H4 (cell line): ENCODE results near the gene ZNF227. TPM values are rescaled to one million over a fixed set of nuclear protein-coding genes. Genes with fewer than 3 reads are reported as not detected.
"Not testable (repeated sequence)": the region's sequence is repeated elsewhere in the genome, so short reads cannot be mapped to it uniquely, and the experiment has no call there.

Experiments
- DNase-seq: peaks from one replicate; pipeline ENCODE4 v3.0.0-alpha.2; 2015; ENCODE audit warnings: low spot score
- total RNA-seq: library from RNA; depleted of rRNA; stranded (reverse); fragments of >200 nt; shearing (Covaris generic); gene quantifications from 2 replicates; pipeline ENCODE4 v1.2.3, GENCODE V29; 2014; rRNA removed

ZNF227 gene
- total RNA-seq: 7.5 and 17.9 TPM in 2 replicates

DNA sequence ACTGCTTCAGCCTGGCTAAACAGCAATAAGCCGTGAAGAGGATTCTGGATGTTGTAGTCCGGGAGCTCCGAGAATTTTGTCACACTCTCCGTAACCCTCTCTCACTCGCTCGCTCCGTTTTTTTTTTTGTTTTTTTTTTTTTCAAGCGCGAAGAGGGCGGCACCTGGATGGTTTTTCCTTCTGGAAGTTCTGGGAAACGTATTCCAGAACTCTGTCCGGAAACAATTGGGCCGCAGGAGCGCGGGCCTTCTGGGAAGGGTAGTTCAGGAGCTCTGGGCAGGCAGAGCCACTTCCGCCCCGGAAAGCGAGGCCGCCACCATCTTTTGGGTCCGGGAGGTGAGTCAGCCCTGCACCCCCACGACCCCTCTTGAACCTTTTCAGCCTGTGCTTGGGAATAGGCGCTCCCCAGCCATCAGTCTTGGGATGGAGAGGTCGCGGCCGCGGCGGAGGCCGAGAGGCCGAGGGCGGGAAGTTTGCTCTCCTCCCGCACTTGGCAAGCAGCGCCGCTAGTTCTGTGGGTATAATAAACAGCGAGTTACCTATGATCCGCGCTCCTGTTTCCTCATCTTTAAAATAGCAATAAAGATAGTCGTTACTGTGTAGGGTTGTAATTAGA is at the start of gene ZNF227:
Gene ZNF227, plus strand, starts transcription at position 283 of the 616 bp plus-strand sequence. CDS start 5,261 bp downstream, outside the sequence.
- DNase-seq: peak; percentile 88

DNA sequence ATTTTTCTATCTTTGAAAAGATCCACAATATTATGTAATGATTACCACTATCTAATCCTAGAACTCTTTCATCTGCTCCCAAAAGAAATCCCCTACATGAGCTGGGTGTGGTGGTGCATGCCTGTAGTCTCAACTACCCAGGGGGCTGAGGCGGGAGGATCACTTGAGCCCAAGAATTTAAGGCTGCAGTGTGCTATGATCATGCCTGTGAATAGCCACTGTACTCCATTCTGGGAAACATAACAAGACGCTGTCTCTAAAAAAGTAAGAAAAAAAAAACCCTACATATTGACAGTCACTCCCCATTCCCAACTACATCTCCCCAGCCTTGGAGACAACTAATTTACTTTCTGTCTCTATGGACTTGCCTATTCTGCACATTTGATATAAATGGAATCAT is 48.5 kb upstream of the ZNF227 start:
- no peak for DNase-seq

DNA sequence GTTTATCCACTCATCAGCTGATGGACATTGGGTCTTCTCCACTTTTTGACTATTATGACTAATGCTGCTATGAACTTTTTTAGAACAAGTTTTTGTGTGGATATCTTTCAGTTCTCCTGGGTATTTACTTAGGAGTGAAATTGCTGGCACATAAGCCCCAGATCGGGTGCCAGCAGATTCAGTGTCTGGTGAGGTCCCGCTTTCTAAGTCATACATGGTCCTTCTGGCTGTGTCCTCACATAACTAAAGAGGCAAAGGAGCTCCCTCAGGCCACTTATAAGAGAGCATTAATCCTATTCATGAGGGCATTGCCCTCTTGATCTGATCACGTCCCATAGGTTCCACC is 48.0 kb upstream of the ZNF227 start:
- no peak for DNase-seq

DNA sequence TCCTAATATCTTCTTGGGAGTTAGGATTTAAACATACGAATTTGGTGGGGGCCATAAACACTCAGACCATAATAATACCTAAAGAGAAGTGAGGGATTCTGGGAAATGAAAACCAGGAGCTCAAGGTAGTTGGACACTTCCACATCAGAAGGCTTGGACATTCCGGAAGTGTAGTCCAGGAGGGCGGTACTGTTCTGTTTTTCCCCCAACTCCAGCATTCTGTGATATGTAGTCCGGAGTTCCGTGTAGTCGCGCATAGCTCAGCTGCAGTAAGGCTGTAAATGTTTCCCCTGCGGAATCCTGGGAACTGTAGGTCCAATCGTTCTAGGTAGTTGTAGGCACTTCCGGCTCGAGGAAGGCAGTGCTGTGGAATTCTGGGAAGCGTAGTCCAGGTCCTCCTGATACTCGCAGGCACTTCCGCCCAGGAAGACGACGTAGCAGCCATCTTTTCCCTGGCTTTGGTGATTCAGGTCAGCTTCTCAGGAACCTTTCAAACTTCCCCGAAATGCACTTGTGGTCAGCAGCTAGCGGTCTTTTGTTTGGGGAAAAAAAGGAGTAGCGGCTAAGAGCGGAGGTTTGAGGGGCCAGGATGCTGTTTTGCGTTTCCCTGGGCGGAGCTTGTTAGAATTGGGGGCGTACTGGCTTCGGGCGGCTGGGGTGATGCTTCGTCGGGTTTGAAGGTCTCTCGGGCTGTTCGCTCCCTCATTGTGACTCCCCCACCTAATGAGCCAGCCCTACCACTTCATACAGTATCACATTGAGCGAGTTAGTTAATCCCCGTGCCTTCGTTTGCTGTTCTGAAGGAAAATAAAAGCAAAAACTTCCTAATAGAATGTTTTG is 47.4 kb upstream of the ZNF227 start, which contains the start of gene ZNF226:
Gene ZNF226, plus strand, starts transcription at position 428 of the 840 bp plus-strand sequence. CDS start 4,981 bp downstream, outside the sequence.
- peak; percentile 97 for DNase-seq

DNA sequence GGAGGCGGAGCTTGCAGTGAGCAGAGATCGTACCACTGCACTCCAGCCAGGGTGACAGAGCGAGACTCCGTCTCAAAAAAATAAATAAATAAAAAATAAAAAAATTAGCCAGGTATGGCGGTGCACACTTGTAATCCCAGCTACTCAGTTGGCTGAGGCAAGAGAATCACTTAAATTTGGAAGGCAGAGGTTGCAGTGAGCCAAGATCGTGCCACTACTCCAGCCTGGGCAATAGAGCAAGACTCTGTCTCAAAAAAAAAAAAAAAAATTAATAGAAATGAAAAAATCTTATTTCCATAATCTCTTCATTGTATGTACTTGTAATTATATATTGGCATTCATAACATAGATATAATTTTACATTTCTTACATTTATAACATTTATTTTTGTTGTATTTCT is 41.7 kb upstream of the ZNF227 start:
- DNase-seq: not testable (repeated sequence)

DNA sequence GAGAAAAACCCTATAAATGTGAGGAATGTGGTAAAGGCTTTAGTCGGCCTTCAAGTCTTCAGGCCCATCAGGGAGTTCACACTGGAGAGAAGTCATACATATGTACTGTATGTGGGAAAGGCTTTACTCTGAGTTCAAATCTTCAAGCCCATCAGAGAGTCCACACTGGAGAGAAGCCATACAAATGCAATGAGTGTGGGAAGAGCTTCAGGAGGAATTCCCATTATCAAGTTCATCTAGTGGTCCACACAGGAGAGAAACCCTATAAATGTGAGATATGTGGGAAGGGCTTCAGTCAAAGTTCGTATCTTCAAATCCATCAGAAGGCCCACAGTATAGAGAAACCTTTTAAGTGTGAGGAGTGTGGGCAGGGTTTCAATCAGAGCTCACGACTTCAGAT is 35.7 kb upstream of the ZNF227 start:
- DNase-seq: no peak

DNA sequence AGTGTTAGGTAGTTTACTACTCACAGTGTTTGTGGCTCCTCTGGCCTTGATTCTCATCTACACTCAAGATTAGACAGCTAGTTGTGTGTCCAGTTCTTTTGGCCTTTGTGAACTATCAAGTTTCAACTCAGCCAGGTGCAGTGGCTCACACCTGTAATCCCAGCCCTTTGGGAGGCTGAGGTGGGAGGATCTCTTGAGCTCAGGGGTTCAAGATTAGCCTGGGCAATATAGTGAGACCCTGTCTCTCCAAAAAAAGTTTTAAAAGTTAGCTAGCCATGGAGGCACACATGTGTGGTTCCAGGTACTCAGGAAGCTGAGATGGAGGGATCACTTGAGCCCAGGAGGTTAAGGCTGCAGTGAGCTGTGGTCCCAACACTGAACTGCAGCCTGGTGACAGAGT is 31.4 kb upstream of the ZNF227 start:
- no peak for DNase-seq

DNA sequence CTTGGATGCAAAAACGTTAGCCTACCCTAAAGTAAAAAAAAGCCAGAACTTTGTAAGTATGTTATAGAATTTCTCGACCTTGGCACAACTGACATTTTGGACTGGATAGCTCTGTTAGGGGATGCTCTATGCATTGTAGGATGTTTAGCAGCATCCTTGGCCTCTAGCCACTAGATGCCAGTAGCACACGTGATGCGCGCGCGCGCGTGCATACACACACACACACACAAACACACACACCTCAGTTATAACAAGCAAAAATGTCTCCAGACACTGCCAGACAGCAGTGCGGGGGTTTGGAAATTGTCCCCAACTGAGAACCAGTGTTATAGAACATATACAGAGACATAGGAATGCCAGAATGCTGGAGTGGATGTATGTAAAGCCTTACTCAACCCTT is 30.2 kb upstream of the ZNF227 start:
- DNase-seq: no peak

DNA sequence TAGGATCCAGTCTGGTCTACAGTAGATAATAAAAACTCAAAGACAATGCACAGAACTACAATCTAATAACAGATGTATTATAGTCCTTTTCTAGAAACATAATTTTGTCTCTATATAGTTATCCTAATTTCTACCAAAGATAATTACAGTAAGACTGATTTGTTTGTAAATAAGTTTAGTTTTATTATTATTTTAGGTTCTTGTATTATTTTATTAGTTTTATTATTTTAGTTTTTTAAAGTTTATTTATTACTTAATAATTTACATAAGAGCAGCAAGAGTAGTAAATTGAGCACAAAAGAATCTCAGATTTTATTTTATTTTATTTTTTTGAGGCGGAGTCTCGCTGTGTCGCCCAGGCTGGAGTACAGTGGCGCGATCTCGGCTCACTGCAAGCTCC is 22.3 kb upstream of the ZNF227 start:
- no peak for DNase-seq

DNA sequence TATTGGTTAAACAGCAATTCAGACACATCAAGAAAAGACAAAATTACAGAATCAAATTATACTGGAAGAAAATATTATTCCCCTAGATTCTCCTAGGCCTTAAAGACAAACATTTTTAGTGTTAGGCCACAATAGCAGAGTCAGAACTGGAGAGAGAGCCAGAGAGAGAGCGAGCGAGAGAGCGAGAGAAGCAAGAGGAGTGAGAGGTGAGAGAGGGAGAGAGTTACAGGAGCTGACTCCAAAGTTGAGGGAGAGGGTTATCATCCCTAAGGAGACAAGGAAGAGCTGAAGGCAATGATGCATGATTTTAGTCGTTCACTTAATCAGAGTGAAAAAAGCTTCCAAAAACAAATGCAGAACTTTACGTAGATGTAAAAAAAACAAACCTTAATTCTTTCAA is 20.2 kb upstream of the ZNF227 start:
- DNase-seq: no peak

DNA sequence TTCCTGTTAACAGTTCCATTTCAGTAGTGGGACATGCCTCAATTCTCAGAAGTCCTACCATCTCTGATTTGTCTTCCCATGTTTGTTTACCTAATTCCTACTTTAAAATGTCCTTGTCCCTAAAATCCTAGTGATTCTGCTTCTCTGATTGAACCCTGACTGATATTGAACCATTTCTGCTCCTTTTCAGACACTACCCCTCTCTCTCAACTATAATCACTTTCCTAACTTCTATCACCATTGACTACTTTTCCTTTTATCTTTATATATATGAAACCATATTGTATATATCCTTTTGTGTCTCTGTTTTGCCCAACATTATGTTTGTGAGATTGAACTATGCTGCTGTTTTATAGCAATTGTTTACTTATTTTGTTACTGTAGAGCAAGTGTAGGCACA is 15.6 kb upstream of the ZNF227 start:
- DNase-seq: no peak

DNA sequence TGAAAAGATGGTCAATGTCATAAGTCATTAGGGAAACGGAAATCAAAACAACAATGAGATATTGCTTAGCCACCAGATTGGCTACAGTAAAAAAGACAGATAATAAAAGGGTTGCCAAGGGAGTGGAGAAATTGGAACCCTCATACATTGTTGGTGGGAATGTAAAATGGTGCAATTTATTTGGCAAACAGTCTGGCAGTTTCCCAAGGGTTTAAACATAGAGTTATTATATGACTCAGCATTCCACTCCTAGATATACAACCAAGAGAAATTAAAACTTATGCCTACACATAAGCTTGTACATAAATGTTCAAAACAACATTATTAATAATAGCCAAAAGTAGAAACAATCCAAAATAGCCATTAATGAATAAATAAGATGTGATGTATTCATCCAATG is 9.9 kb upstream of the ZNF227 start:
- no peak for DNase-seq

DNA sequence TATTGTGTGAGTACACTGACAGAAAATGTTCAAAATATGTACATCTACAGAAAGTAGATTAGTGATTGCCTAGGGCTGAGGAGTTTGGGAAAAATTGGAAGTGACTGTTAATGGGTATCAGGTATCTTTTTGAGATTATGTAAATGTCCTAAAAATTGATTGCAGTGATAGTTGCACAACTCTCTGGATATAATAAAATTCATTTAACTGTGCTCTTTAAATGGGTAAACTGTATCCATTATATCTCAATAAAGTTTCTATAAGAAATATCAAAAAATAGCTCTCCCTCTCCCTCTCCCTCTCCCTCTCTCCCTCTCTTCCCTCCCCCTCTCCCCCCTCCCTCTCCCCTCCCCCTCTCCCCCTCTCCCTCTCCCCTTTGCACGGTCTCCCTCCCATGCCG is 9.4 kb upstream of the ZNF227 start:
- DNase-seq: no peak

DNA sequence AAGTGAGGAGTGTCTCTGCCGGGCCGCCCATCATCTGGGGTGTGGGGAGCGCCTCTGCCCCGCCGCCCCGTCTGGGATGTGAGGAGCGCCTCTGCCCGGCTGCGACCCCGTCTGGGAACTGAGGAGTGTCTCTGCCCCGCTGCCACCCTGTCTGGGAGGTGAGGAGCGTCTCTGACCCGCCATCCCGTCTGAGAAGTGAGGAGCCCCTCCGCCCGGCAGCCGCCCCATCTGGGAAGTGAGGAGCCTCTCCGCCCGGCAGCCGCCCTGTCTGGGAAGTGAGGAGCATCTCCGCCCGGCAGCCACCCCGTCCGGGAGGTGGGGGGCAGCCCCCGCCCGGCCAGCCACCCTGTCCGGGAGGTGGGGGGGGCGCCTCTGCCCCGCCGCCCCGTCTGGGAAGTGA is 8.5 kb upstream of the ZNF227 start:
- not testable (repeated sequence) for DNase-seq

DNA sequence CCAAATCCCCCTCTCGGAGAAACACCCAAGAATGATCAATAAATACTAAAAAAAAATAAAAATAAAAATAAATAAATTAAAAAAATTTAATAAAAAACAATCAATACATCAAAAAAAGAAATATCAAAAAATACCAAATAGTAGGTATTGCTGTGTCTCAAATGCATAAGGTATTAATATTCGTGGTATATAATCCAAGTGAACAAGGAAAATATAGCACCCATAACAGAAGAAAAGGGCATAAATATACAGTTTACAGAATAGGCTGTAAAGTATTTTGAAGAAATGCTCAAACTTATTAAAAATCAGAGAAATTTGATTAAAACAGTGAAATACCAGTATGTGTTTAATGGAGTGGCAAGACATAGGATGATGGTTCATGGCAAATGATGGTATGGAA is 7.6 kb upstream of the ZNF227 start:
- DNase-seq: no peak

DNA sequence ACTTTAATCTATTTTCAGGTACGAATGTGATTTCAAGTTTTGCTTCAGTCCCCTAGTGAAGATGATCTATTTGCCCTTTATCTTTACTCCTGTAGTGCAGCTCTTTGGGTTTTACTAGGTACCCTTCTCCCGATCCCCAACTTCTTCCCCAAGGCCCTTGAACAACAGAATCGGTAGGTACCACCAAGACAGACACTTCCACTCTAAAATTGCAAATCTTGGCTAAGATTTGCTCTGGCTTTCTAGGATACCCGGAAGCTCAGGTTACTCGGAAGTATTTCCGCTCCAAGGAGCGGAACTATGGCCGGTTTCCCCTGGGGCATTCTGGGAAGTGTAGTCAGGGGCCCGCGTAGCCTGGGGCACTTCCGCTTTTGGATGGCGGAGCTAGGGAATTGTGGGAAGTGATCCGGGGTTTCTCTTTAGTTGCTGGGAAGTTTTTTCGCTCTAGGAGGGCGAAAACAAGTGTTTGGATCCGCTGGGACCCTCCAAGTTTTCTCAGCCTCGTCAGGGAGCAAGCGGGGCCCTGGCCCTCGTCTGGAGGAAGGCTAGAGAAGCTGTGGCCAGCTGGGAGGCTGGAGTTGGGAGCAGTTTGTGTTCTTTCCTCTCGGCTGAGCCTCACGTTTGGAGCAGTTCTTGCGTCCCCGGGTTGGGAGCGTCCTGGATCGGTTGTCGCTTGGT is 5.1 kb upstream of the ZNF227 start:
- peak; percentile 85 for DNase-seq

DNA sequence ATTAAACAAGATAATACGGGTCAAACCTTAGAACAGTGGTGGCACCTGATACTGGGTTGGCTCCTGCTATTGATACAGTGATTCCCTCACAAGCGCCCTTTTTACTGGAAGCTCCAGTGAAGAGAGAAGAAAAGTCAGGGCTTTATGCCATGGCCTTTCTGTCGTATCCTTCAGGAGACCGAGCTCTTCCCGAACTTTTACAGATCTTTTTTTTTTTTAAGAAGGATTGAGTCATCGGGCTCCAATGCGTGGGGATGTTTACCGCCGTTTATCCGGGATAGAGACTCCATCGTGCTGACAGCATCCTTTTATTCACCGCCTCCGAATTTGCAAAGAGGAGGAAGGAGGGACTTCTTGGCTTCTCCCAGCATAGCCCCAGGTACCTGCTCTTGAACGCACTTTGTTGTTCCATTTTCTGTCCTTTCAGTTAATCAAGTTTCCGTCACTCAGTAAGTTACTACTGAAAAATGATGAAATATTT is 574 bp downstream of the ZNF227 start:
- DNase-seq: peak; percentile 4

DNA sequence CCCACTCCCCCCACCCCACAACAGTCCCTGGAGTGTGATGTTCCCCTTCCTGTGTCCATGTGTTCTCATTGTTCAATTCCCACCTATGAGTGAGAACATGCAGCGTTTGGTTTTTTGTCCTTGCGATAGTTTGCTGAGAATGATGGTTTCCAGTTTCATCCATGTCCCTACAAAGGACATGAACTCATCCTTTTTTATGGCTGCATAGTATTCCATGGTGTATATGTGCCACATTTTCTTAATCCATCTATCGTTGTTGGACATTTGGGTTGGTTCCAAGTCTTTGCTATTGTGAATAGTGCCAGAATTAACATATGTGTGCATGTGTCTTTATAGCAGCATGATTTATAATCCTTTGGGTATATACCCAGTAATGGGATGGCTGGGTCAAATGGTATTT is 7.6 kb downstream of the ZNF227 start:
- DNase-seq: not testable (repeated sequence)

DNA sequence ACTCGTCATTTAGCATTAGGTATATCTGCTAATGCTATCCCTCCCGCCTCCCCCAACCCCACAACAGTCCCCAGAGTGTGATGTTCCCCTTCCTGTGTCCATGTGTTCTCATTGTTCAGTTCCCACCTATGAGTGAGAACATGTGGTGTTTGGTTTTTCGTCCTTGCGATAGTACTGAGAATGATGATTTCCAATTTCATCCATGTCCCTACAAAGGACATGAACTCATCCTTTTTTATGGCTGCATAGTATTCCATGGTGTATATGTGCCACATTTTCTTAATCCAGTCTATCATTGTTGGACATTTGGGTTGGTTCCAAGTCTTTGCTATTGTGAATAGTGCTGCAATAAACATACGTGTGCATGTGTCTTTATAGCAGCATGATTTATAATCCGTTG is 8.4 kb downstream of the ZNF227 start:
- DNase-seq: not testable (repeated sequence)

DNA sequence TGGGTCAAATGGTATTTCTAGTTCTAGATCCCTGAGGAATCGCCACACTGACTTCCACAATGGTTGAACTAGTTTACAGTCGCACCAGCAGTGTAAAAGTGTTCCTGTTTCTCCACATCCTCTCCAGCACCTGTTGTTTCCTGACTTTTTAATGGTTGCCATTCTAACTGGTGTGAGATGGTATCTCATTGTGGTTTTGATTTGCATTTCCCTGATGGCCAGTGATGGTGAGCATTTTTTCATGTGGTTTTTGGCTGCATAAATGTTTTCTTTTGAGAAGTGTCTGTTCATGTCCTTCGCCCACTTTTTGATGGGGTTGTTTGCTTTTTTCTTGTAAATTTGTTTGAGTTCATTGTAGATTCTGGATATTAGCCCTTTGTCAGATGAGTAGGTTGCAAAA is 9.0 kb downstream of the ZNF227 start:
- not testable (repeated sequence) for DNase-seq

DNA sequence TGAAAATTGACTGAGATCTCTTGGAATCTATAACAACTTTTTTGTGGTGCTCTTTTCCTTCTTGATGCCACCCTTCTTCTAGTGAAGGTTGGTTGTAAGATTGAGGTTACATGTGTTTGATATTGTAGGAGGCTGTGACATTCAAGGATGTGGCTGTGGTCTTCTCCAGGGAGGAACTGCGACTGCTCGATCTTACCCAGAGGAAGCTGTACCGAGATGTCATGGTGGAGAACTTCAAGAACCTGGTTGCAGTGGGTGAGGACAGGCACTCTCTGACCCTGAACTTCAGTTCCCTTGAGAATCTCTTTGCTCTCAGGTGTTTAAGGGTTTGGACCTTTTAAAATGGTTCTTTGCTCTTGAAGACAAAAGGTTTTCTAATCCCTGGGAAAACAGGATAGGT is 16.0 kb downstream of the ZNF227 start:
- DNase-seq: no peak

DNA sequence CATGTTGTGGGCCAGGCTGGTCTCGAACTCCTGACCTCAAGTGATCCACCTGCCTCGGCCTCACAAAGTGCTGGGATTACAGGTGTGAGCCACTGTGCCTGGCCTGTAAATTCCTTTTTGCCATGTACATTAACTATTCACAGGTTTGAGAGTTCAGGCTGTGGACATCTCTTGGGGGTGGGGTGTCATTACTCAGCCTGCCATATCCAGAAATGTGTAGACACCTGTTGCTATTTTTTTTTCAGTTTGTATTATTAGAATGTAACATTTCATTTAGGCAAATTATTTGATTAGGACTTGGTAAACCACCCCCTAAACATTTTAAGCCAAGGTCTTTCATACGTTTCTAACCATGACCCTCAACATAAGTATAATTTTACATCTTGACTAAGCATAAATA is 20.5 kb downstream of the ZNF227 start:
- DNase-seq: no peak

DNA sequence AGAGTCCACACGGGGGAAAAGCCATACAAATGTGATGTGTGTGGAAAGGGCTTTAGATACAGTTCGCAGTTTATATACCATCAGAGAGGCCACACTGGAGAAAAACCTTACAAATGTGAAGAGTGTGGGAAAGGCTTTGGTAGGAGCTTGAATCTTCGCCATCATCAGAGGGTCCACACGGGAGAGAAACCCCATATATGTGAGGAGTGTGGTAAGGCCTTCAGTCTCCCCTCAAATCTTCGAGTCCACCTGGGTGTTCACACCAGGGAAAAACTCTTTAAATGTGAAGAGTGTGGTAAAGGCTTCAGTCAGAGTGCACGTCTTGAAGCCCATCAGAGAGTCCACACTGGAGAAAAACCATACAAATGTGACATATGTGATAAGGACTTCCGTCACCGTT is 24.1 kb downstream of the ZNF227 start:
- DNase-seq: no peak
